B cell (primary cell): ENCODE data around the gene EPN1.
"Not testable (repeated sequence)": the region's sequence is repeated elsewhere in the genome, so short reads cannot be mapped to it uniquely, and the experiment has no call there.

Experiments
- EZH2 ChIP-seq: IDR thresholded peaks from 2 replicates; pipeline ENCODE4 v1.6.1; 2012; ENCODE audit warnings: borderline replicate concordance, low read depth, mild to moderate bottlenecking, moderate library complexity, low read length; ENCODE audit not compliant: insufficient read depth, poor library complexity, severe bottlenecking
- TF ChIP-seq, protein P1 (sequence below): fragments of 200-600 bp; IDR thresholded peaks from one replicate; pipeline ENCODE4 v1.8.0; 2022; ENCODE audit warnings: antibody characterized with exemption, mild to moderate bottlenecking

DNA sequence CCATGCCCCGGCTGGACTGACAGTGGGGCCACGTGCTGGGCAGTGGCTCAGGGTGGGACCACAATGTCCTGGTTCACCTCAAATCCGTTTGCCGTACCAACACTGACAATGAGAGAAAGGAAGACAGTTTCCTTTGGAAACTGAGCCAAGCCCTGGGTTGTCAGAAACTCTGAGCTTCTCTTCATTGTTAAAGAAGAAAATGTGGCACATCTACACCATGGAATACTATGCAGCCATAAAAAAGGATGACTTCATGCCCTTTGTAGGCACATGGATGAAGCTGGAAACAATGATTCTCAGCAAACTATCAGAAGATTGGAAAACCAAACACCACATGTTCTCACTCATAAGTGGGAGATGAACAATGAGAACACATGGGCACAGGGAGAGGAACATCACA is 81.8 kb downstream of the EPN1 start:
- TF ChIP-seq, protein P1, sequence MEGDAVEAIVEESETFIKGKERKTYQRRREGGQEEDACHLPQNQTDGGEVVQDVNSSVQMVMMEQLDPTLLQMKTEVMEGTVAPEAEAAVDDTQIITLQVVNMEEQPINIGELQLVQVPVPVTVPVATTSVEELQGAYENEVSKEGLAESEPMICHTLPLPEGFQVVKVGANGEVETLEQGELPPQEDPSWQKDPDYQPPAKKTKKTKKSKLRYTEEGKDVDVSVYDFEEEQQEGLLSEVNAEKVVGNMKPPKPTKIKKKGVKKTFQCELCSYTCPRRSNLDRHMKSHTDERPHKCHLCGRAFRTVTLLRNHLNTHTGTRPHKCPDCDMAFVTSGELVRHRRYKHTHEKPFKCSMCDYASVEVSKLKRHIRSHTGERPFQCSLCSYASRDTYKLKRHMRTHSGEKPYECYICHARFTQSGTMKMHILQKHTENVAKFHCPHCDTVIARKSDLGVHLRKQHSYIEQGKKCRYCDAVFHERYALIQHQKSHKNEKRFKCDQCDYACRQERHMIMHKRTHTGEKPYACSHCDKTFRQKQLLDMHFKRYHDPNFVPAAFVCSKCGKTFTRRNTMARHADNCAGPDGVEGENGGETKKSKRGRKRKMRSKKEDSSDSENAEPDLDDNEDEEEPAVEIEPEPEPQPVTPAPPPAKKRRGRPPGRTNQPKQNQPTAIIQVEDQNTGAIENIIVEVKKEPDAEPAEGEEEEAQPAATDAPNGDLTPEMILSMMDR, result not testable (repeated sequence)
- not testable (repeated sequence) for TF ChIP-seq EZH2
